Measurements from ENCODE around the gene SUPT16H. TPM values are rescaled to one million over a fixed set of nuclear protein-coding genes. Genes with fewer than 3 reads are reported as not detected.

SUPT16H gene
- total and polyA plus RNA-seq, 8 donors, result 14.8 to 31.6 (median 19.9) TPM

GRCh38 chr14:21399311-21399870 is 15.6 kb upstream of the SUPT16H start:
- peaks cover 21 to 95% (median 65%) of the 10 kb centered on the region in 3 donors for H3K36me3 ChIP-seq
- H3K4me1 ChIP-seq, result no peaks in the 10 kb centered on the region
- no peak for DNase-seq
- no peak for ATAC-seq
- FAIRE-seq, result no peak
- H3K9me3 ChIP-seq, result no peaks in the 10 kb centered on the region
- TF ChIP-seq, protein P1, sequence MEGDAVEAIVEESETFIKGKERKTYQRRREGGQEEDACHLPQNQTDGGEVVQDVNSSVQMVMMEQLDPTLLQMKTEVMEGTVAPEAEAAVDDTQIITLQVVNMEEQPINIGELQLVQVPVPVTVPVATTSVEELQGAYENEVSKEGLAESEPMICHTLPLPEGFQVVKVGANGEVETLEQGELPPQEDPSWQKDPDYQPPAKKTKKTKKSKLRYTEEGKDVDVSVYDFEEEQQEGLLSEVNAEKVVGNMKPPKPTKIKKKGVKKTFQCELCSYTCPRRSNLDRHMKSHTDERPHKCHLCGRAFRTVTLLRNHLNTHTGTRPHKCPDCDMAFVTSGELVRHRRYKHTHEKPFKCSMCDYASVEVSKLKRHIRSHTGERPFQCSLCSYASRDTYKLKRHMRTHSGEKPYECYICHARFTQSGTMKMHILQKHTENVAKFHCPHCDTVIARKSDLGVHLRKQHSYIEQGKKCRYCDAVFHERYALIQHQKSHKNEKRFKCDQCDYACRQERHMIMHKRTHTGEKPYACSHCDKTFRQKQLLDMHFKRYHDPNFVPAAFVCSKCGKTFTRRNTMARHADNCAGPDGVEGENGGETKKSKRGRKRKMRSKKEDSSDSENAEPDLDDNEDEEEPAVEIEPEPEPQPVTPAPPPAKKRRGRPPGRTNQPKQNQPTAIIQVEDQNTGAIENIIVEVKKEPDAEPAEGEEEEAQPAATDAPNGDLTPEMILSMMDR (IDR thresholded peaks at IDR 0.05), result no peak
- H3K4me3 ChIP-seq, result no peak overlapping the region
- WGBS, 2 donors, result 92 to 96% methylated on average over 5 of the region's 5 CpGs
- no peak overlapping the region for H3K27ac ChIP-seq
- no peaks in the 10 kb centered on the region for H3K27me3 ChIP-seq
- intact Hi-C loops (cut with DNase I), result no loop called here

DNA sequence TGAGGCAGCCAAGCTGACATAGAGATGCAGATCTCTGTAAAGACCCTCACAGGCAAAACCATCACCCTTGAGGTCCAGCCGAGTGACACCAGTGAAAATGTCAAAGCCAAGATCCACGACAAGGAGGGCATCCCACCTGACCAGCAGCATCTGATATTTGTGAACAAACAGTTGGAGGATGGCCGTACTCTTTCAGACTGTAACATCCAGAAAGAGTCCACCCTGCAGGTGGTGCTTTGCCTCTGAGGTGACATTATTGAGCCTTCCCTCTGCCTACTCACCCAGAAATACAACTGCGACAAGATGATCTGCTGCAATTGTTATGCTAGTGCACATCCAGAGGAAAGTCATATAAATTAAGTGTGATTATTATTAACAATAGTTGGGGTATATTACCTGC is 15.1 kb upstream of the SUPT16H start:
- H3K36me3 ChIP-seq, result peaks cover 26 to 98% (median 70%) of the 10 kb centered on the region in 3 donors
- H3K4me3 ChIP-seq, result no peak overlapping the region
- TF ChIP-seq, protein P1 (IDR thresholded peaks at IDR 0.05), result no peak
- H3K9me3 ChIP-seq, result no peaks in the 10 kb centered on the region
- no peaks in the 10 kb centered on the region for H3K4me1 ChIP-seq
- no peak for DNase-seq
- H3K27me3 ChIP-seq, result no peaks in the 10 kb centered on the region
- WGBS, 2 donors, result 94 to 96% methylated on average over 4 of the region's 4 CpGs
- no peak for ATAC-seq
- no peak for FAIRE-seq
- intact Hi-C loops (cut with DNase I), result no loop called here
- H3K27ac ChIP-seq, result no peak overlapping the region

GRCh38 chr14:21395450-21395849 is 11.6 kb upstream of the SUPT16H start:
- TF ChIP-seq, protein P1 (IDR thresholded peaks at IDR 0.05), result no peak
- WGBS, 2 donors, result 0 to 8% methylated on average over 1 of the region's 1 CpG

DNA sequence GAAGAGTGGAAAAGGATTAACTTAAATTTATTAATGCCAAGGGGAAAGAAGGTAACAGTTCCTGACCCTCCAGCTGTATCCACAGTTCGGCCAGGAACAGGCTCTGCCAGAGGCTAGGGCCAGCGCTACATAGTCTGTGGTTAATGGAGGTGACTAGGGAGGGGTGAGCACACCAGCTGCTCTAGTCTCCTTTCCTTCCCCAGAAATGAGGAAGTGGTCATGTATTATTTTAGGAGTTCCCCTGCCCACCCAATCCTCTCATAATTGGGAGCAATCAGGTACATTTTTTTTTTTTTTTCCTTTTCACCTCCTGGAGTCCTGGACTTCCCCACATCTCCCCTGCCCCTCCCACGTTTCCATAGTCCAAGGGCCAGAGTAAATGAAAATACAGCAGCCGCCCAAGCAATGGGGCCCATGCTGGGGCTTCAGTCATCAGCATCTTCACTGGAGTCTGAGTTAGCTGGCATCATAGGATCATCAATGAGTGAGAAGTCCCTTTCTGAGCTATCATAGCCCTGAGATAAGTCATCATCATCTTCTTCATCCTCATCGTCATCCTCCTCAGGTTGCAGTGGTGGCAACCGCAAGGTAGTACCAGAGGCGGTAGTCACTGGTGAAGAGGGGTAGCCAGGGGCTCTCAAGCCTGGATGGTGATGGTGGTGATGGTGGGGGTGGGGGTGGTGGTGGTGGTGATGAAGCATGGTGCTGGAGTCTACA is 1.5 kb upstream of the SUPT16H start:
- H3K4me1 ChIP-seq, result peaks cover 6 to 14% (median 10%) of the 10 kb centered on the region in 3 donors
- DNase-seq (no peak), ATAC-seq (no peak), FAIRE-seq (no peak)
- TF ChIP-seq, protein P1 (IDR thresholded peaks at IDR 0.05), result no peak
- peak overlapping the region in 2 of 4 donors; percentile 81 to 93 for H3K27ac ChIP-seq
- no peak overlapping the region for H3K4me3 ChIP-seq
- no peaks in the 10 kb centered on the region for H3K27me3 ChIP-seq
- intact Hi-C loops (cut with DNase I), result no loop called here
- peaks cover 0 to 16% (median 7%) of the 10 kb centered on the region in 3 donors for H3K36me3 ChIP-seq
- WGBS, 2 donors, result 82 to 84% methylated on average over 7 of the region's 7 CpGs
- H3K9me3 ChIP-seq, result no peaks in the 10 kb centered on the region

More at GRCh38 chr14:21395450-21395849, 11.6 kb upstream of the SUPT16H start:
- no peak overlapping the region for H3K4me3 ChIP-seq
- DNase-seq (no peak), FAIRE-seq (no peak), ATAC-seq (no peak)
- no peaks in the 10 kb centered on the region for H3K27me3 ChIP-seq
- H3K9me3 ChIP-seq, result no peaks in the 10 kb centered on the region
- no peak overlapping the region for H3K27ac ChIP-seq
- H3K36me3 ChIP-seq, result peaks cover 25 to 94% (median 69%) of the 10 kb centered on the region in 3 donors
- no peaks in the 10 kb centered on the region for H3K4me1 ChIP-seq
- intact Hi-C loops (cut with DNase I), result no loop called here

DNA sequence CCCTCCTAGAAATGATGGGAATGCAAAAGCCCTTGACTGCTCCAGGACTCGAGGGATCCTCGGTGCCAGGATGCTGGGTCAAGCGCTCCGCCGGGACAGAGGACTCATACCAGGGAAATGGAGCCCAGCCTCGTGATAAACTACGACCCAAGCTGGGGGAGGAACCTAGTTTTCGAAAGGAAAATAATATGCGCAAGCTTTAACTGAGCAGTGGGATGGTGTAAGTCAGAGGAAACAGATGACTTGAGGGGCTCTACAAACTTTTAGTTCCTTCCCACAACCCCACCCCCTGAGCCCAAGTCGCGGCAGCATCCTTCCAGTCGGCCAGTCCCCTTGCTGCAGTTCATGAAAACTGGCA is 654 bp upstream of the SUPT16H start:
- Histone ChIP-seq H3K9me3 (no peaks in the 10 kb centered on the region), H3K4me1 (peaks cover 6 to 14% (median 10%) of the 10 kb centered on the region in 3 donors), H3K36me3 (peaks cover 0 to 10% (median 0%) of the 10 kb centered on the region in 3 donors), H3K27ac (peak overlapping the region; percentile 62 to 93 (median 82)), H3K4me3 (peak overlapping the region; percentile 38 to 76 (median 68)), H3K27me3 (no peaks in the 10 kb centered on the region)
- TF ChIP-seq, protein P1 (IDR thresholded peaks at IDR 0.05), result no peak
- FAIRE-seq (no peak), DNase-seq (no peak), ATAC-seq (peak in 1 of 4 donors; percentile 3)
- intact Hi-C loops (cut with DNase I), result no loop called here
- 0 to 1% methylated on average over 12 of the region's 12 CpGs for WGBS, 2 donors
